Sigmoid colon (tissue), 3 donors: ENCODE data around the gene INVS.
"Not testable (repeated sequence)": the region's sequence is repeated elsewhere in the genome, so short reads cannot be mapped to it uniquely, and the experiment has no call there.

Experiments used
- CTCF ChIP-seq, 4 experiments: fragments of 450-650 bp in 3 of 4; fragments of 200-600 bp in 1 of 4; IDR thresholded peaks; one replicate each; pipeline ENCODE4 v1.5.1; 2016 to 2019; ENCODE audit warnings: antibody characterized with exemption in 4 of 4, mild to moderate bottlenecking in 3 of 4, moderate library complexity in 2 of 4
- POLR2A ChIP-seq, 2 donors: fragments of 450-650 bp; IDR thresholded peaks; one replicate each; pipeline ENCODE4 v1.6.1; 2016; ENCODE audit warnings: antibody characterized with exemption in 2 of 2, mild to moderate bottlenecking in 2 of 2, moderate library complexity in 2 of 2

- TF ChIP-seq CTCF, POLR2A (IDR thresholded peaks at IDR 0.05): not testable (repeated sequence)
Observed at GRCh38 chr9:100067990-100068389, 31.1 kb upstream of the INVS start.
